ENCODE data around the gene GTF2H4.
"Not testable (repeated sequence)": the region's sequence is repeated elsewhere in the genome, so short reads cannot be mapped to it uniquely, and the experiment has no call there.

GTF2H4 gene

GRCh38 chr6:30927080-30927479 lies 19.1 kb downstream of the GTF2H4 start:
- not testable (repeated sequence) for DNase-seq

- DNase-seq: no peak
These were observed 20.7 kb downstream of the GTF2H4 start for GRCh38 chr6:30928677-30929076.

GRCh38 chr6:30930506-30930905 lies 22.5 kb downstream of the GTF2H4 start:
- no peak for DNase-seq

- DNase-seq: no peak
These were observed 23.3 kb downstream of the GTF2H4 start for GRCh38 chr6:30931272-30931671.

GRCh38 chr6:30931969-30932645 lies 24.1 kb downstream of the GTF2H4 start, which contains the start of gene SFTA2:
Gene SFTA2 (minus strand): TSS chr6:30932170. CDS start chr6:30932096, 74 bp downstream.
- DNase-seq: no peak

GRCh38 chr6:30932665-30933365 lies 24.8 kb downstream of the GTF2H4 start:
- no peak for DNase-seq

GRCh38 chr6:30935018-30935417 lies 27.0 kb downstream of the GTF2H4 start:
- DNase-seq: no peak

GRCh38 chr6:30937265-30937664 lies 29.3 kb downstream of the GTF2H4 start:
- DNase-seq: no peak

GRCh38 chr6:30938730-30939129 lies 30.7 kb downstream of the GTF2H4 start:
- DNase-seq: no peak

GRCh38 chr6:30939473-30939872 lies 31.5 kb downstream of the GTF2H4 start:
- DNase-seq: no peak

- DNase-seq: no peak
These were observed 32.5 kb downstream of the GTF2H4 start, which contains the start of gene MUCL3 for GRCh38 chr6:30940361-30940986. Gene MUCL3 (plus strand): TSS chr6:30940973. CDS start chr6:30941000, 27 bp downstream.

GRCh38 chr6:30942338-30943060 lies 34.5 kb downstream of the GTF2H4 start:
- DNase-seq: no peak

GRCh38 chr6:30944051-30944450 lies 36.0 kb downstream of the GTF2H4 start:
- no peak for DNase-seq

- DNase-seq: no peak
These were observed 37.3 kb downstream of the GTF2H4 start for GRCh38 chr6:30945281-30945680.

GRCh38 chr6:30947231-30947630 lies 39.2 kb downstream of the GTF2H4 start:
- DNase-seq: no peak

GRCh38 chr6:30948811-30949210 lies 40.8 kb downstream of the GTF2H4 start:
- DNase-seq: no peak

GRCh38 chr6:30951907-30952469 lies 44.0 kb downstream of the GTF2H4 start:
- no peak for DNase-seq

- DNase-seq: no peak
These were observed 46.8 kb downstream of the GTF2H4 start for GRCh38 chr6:30954631-30955366.

GRCh38 chr6:30955367-30956042 lies 47.5 kb downstream of the GTF2H4 start:
- no peak for DNase-seq

- DNase-seq: no peak
These were observed 49.7 kb downstream of the GTF2H4 start for GRCh38 chr6:30957716-30958115.

GRCh38 chr6:30960907-30961673 lies 53.1 kb downstream of the GTF2H4 start:
- DNase-seq: no peak
